Panc1 (cell line): ENCODE data around the gene GALNT16. TPM values are rescaled to one million over a fixed set of nuclear protein-coding genes. Genes with fewer than 3 reads are reported as not detected.

Experiments used
- ATAC-seq: fragments of 200-7000 bp; cut with Tn5 transposase; 2 replicates; pipeline ENCODE4 v1.9.1; 2020; ENCODE audit warnings: mild to moderate bottlenecking, moderate library complexity
- BruUV-seq: library from RNA; stranded (reverse); fragments of 400-500 nt; replicated peaks from 2 replicates; lab custom pipeline; 2021; lab: Mats Ljungman, UMichigan
- CTCF ChIA-PET: fragments of 300-600 bp; sonication (Branson Sonifier 250); formaldehyde crosslinking; loops from one replicate; lab custom pipeline; 2022; ENCODE audit warnings: antibody characterized with exemption; lab: Charles Lee
- POLR2A ChIA-PET: fragments of 300-600 bp; sonication (Branson Sonifier 250); formaldehyde crosslinking; loops from one replicate; lab custom pipeline; 2022; ENCODE audit warnings: antibody characterized with exemption; lab: Charles Lee
- DNase-seq: peaks from one replicate; pipeline ENCODE4 v3.0.0-alpha.2; 2010; ENCODE audit warnings: low read depth, low spot score
- H3K27ac ChIP-seq: 2 replicates; pipeline ENCODE4 v1.5.1; 2011; ENCODE audit warnings: mild to moderate bottlenecking, low read length, inconsistent platforms
- H3K27me3 ChIP-seq: fragments of 200-500 bp; sonication (Bioruptor generic); 2 replicates; pipeline ENCODE4 v1.6.0; 2014; ENCODE audit warnings: low read length, inconsistent platforms; ENCODE audit not compliant: control insufficient read depth, insufficient read depth
- H3K36me3 ChIP-seq: fragments of 200-500 bp; sonication (Bioruptor generic); 2 replicates; pipeline ENCODE4 v1.5.1; 2014; ENCODE audit warnings: inconsistent platforms, mild to moderate bottlenecking, low read length, moderate library complexity; ENCODE audit not compliant: control insufficient read depth, insufficient read depth
- H3K4me1 ChIP-seq: 2 replicates; pipeline ENCODE4 v1.5.1; 2011; ENCODE audit warnings: inconsistent platforms, mild to moderate bottlenecking, low read length, moderate library complexity; ENCODE audit not compliant: control insufficient read depth, insufficient read depth
- H3K4me3 ChIP-seq, 2 experiments: 2 replicates each; pipeline ENCODE4 v1.5.1; 2011 to 2012; ENCODE audit warnings: low read depth in 2 of 2, low read length in 2 of 2, mild to moderate bottlenecking in 2 of 2, inconsistent platforms in 1 of 2, moderate library complexity in 1 of 2
- H3K9me3 ChIP-seq: fragments of 200-500 bp; sonication (Bioruptor generic); 2 replicates; pipeline ENCODE4 v1.5.1; 2014; ENCODE audit warnings: low read depth, mild to moderate bottlenecking, inconsistent platforms, low read length, moderate library complexity; ENCODE audit not compliant: control insufficient read depth, insufficient read depth
- POLR2AphosphoS5 ChIP-seq: IDR thresholded peaks from 2 replicates; pipeline ENCODE4 v1.6.1; 2012; ENCODE audit warnings: mild to moderate bottlenecking, low read depth, low read length, moderate library complexity
- SIN3A ChIP-seq: IDR thresholded peaks from 2 replicates; pipeline ENCODE4 v1.6.1; 2012; ENCODE audit warnings: low read depth, mild to moderate bottlenecking, low read length, moderate library complexity, borderline replicate concordance; ENCODE audit not compliant: insufficient read depth
- TCF7L2 ChIP-seq: IDR thresholded peaks from 2 replicates; pipeline ENCODE4 v1.6.1; 2011; ENCODE audit warnings: mild to moderate bottlenecking, low read depth, low read length, inconsistent platforms
- in situ Hi-C: cut with HindIII; loops from 2 replicates; pipeline ENCODE4 v1.10.0; 2016; ENCODE audit warnings: low sequenced_read_pairs, low pct_unique_long_range_greater_than_20kb
- intact Hi-C: fragments of 100-400 bp; cut with micrococcal nuclease; formaldehyde crosslinking; loops from one replicate; pipeline ENCODE4 v1.10.0; 2022; ENCODE audit not compliant: unreplicated experiment
- total RNA-seq: library from RNA; stranded (reverse); gene quantifications from one replicate; pipeline ENCODE4 v1.2.1, GENCODE V29; 2021; ENCODE audit not compliant: unreplicated experiment
- TF ChIP-seq, protein P1 (sequence below), 2 experiments: IDR thresholded peaks; 2 replicates each; pipeline ENCODE4 v1.6.1; 2011 to 2012; ENCODE audit warnings: low read depth in 2 of 2, control low read depth in 1 of 2, low read length in 1 of 2, mild to moderate bottlenecking in 1 of 2, moderate library complexity in 1 of 2; ENCODE audit not compliant: insufficient read depth in 1 of 2
- TF ChIP-seq, protein P2 (sequence below): fragments of 450-650 bp; IDR thresholded peaks from 2 replicates; pipeline ENCODE4 v1.5.1; 2017; ENCODE audit warnings: mild to moderate bottlenecking

Gene GALNT16
- total RNA-seq, 1 experiment from 2014 or later, result 0.72 TPM

DNA sequence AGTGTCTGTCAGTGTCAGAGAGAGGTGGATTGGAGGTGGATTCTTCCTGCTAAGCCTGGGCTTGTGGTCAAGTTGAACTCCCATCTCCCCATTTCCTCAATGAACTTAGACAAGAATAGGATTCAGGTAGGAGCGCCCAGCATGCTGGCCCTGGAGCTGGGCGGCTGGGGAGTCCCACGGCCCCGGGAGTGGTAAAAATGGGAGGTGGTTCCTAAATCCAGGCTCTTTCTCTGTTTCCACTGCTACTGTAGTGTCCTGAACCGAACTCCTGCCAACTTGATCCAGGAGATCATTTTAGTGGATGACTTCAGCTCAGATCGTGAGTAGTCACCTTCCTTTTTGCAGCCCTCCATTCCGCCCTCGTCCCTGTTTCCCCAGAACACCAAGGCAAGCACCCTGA lies 65.1 kb downstream of the GALNT16 start:
- Histone ChIP-seq H3K9me3 (no peaks in the 10 kb centered on the region), H3K36me3 (no peaks in the 10 kb centered on the region), H3K27me3 (no peaks in the 10 kb centered on the region), H3K27ac (no peak overlapping the region), H3K4me1 (no peaks in the 10 kb centered on the region), H3K4me3 (no peak overlapping the region)
- in situ Hi-C loops, result no loop called here
- ATAC-seq, result no peak
- ChIA-PET POLR2A (no interaction called here), CTCF (interaction anchor here (1.0 kb wide), 1 partner anchor 38 kb away, joined by 4 read pairs; no protein-coding TSS in a partner anchor)
- TF ChIP-seq, protein P1, sequence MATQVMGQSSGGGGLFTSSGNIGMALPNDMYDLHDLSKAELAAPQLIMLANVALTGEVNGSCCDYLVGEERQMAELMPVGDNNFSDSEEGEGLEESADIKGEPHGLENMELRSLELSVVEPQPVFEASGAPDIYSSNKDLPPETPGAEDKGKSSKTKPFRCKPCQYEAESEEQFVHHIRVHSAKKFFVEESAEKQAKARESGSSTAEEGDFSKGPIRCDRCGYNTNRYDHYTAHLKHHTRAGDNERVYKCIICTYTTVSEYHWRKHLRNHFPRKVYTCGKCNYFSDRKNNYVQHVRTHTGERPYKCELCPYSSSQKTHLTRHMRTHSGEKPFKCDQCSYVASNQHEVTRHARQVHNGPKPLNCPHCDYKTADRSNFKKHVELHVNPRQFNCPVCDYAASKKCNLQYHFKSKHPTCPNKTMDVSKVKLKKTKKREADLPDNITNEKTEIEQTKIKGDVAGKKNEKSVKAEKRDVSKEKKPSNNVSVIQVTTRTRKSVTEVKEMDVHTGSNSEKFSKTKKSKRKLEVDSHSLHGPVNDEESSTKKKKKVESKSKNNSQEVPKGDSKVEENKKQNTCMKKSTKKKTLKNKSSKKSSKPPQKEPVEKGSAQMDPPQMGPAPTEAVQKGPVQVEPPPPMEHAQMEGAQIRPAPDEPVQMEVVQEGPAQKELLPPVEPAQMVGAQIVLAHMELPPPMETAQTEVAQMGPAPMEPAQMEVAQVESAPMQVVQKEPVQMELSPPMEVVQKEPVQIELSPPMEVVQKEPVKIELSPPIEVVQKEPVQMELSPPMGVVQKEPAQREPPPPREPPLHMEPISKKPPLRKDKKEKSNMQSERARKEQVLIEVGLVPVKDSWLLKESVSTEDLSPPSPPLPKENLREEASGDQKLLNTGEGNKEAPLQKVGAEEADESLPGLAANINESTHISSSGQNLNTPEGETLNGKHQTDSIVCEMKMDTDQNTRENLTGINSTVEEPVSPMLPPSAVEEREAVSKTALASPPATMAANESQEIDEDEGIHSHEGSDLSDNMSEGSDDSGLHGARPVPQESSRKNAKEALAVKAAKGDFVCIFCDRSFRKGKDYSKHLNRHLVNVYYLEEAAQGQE (IDR thresholded peaks at IDR 0.05; ENCODE audit: insufficient read depth in 1 of 2, low read depth in 2 of 2, low read length in 1 of 2), result no peak
- no peak for TF ChIP-seq TCF7L2
- no TSS peak for BruUV-seq
- intact Hi-C loops, result no loop called here
- DNase-seq, result no peak

DNA sequence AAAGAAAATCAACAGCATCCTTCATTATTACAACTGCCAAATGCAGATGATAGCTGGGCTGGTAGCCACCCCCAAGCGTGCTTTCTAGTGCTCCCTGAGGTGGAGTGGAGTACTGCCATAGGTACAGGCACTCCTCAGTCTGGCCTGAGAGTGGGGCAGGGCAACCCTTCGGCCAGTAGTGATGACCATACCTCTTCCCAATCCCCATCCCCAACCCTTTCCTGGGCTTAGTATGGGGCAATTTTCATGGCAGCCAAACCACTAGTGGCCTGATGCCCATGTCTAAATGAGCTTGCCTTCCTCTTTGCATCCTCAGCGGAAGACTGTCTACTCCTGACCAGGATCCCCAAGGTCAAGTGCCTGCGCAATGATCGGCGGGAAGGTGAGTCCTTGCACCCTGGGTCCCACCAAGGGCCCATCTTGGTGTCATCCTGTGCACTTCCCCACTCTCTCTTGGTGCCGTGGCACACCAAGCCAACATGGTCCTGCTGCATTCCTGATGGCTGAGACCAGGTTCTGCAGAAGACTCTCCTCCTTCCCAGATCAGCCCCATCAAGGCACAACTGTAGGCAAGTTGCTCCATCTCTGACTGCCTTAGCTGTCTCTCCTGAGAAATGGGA lies 65.8 kb downstream of the GALNT16 start:
- TF ChIP-seq SIN3A (no peak), TCF7L2 (no peak), POLR2AphosphoS5 (no peak)
- TF ChIP-seq, protein P1 (IDR thresholded peaks at IDR 0.05; ENCODE audit: insufficient read depth in 1 of 2, low read depth in 2 of 2, low read length in 1 of 2), result no peak
- TF ChIP-seq, protein P2, sequence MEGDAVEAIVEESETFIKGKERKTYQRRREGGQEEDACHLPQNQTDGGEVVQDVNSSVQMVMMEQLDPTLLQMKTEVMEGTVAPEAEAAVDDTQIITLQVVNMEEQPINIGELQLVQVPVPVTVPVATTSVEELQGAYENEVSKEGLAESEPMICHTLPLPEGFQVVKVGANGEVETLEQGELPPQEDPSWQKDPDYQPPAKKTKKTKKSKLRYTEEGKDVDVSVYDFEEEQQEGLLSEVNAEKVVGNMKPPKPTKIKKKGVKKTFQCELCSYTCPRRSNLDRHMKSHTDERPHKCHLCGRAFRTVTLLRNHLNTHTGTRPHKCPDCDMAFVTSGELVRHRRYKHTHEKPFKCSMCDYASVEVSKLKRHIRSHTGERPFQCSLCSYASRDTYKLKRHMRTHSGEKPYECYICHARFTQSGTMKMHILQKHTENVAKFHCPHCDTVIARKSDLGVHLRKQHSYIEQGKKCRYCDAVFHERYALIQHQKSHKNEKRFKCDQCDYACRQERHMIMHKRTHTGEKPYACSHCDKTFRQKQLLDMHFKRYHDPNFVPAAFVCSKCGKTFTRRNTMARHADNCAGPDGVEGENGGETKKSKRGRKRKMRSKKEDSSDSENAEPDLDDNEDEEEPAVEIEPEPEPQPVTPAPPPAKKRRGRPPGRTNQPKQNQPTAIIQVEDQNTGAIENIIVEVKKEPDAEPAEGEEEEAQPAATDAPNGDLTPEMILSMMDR, result no peak
- intact Hi-C loops (no loop called here), in situ Hi-C loops (no loop called here)
- no TSS peak for BruUV-seq
- Histone ChIP-seq H3K36me3 (no peaks in the 10 kb centered on the region), H3K4me1 (no peaks in the 10 kb centered on the region), H3K27me3 (no peaks in the 10 kb centered on the region), H3K4me3 (no peak overlapping the region), H3K9me3 (no peaks in the 10 kb centered on the region), H3K27ac (no peak overlapping the region)
- ChIA-PET POLR2A (no interaction called here), CTCF (no interaction called here)
- no peak for ATAC-seq
- DNase-seq, result no peak
